Raji (cell line): Measurements from ENCODE around the gene PLEKHJ1.

Experiments
- POLR2A ChIP-seq: IDR thresholded peaks from 2 replicates; pipeline ENCODE4 v1.6.1; 2011; ENCODE audit warnings: low read depth, low read length, control low read depth; ENCODE audit not compliant: insufficient read depth

PLEKHJ1 gene

GRCh38 chr19:2246801-2247361, 10.8 kb upstream of the PLEKHJ1 start:
- no peak for TF ChIP-seq POLR2A

- TF ChIP-seq POLR2A, result no peak
These were observed 10.0 kb upstream of the PLEKHJ1 start for GRCh38 chr19:2246014-2246620.

DNA sequence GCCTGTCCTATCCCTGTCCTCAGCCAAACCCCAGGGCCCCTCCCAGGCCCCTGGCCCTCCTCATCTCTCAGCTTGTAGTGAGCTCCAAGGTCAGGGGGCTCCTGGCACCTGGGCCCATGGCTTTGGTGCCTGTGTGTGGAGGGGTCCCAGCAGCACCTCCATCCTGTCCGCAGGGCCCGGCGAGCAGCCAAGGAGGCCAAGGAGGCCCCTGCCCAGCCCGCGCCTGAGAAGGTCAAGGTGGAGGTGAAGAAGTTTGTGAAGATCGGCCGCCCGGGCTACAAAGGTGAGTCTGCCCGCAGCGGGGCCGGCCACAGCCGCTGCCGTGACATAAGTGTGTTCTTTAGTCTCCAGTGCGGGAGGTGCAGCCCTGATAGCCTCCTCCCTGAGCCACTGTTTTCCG, 9.1 kb upstream of the PLEKHJ1 start:
- TF ChIP-seq POLR2A, result no peak

DNA sequence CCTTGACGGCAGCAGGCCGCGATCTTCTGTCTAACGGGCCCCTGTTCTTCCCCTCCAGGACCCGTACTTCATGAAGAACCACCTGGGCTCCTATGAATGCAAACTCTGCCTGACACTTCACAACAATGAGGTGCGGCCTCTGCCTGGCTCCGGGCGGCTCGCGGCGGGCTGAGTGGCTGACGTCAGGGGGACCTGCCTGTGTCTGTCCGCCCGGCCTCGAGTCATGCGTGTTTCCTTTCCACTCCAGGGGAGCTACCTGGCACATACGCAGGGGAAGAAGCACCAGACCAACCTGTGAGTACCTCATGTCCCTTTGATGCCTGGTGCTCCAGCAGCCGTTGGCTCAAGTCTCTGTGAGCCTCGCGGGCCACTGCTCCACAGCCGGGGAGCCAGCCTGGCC, 8.4 kb upstream of the PLEKHJ1 start:
- TF ChIP-seq POLR2A, result no peak

GRCh38 chr19:2244125-2244411, 7.9 kb upstream of the PLEKHJ1 start:
- no peak for TF ChIP-seq POLR2A

DNA sequence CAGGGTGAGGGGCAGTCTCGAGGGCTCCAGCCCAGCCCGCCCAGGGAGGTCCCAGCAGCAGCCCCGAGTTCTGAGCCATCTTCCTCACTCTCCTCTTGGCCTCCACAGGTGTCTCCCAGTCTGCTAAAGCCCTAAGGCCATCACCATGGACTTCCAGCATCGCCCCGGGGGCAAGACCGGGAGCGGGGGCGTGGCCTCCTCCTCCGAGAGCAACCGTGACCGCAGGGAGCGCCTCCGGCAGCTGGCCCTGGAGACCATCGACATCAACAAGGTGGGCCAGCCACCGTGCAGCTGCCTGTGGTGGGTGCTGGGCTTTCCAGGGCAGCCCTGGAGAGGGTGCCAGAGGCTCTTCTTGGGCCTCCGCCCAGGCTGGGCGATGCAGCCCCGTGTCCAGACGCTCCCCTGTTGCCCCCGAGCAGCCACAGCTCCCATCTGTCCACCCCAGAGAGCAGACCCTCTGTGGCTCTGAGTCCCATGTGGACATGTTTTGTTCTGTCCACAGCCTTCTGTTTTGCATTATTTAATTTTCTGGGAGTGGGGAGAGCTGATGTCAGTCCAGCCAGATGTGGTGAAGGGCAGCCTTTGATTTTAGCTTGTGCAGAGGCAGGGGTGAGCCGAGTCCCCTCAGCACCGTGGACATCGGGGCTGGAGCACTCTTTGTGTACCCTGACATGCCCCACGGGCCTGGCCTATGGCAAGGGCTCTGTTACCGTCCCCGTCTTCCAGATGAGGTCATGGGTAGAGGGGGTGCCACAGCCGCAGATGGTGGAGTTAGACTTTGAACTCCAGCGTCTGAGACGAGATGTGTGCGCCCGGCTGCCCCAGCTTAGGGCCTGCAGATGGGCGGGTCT, 7.4 kb upstream of the PLEKHJ1 start:
- TF ChIP-seq POLR2A, result no peak

DNA sequence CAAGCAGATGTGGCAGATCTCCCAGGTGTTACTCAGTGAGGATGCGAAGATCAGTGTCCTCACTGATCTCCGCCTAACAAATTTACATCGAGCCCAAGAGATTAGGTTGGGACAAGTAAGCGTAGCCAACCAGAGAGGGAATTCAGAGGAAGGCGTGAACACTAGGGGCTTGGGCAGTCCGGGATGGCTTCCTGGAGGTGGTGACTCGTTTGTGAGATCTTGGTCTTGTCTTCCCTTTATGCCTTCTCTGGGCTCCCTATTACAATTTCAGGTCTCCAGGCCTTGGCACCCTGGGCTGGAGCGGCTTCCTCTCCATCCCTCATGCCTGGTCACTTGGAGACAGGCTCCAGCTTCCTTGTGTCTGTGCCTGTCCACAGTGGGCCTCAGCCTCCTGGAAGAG, 6.7 kb upstream of the PLEKHJ1 start:
- TF ChIP-seq POLR2A, result no peak

DNA sequence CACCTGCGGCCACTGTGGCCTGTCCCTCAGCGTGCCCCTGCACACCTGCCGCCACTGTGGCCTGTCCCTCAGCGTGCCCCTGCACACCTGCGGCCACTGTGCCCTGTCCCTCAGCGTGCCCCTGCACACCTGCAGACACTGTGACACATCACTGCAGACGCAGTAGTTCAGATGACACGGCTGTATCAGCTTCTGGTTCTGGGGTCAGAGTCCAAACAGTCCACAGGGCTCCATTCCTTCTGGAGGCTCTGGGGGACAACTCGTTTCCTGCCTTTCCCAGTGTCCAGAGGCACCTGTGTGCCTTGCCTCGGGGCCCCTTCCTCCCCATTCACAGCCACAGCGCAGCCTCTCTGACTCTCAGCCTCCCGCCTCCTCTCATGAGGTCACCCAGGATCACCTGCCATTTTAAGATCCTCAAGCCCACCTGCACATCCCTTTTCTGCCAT, 6.0 kb upstream of the PLEKHJ1 start:
- no peak for TF ChIP-seq POLR2A

DNA sequence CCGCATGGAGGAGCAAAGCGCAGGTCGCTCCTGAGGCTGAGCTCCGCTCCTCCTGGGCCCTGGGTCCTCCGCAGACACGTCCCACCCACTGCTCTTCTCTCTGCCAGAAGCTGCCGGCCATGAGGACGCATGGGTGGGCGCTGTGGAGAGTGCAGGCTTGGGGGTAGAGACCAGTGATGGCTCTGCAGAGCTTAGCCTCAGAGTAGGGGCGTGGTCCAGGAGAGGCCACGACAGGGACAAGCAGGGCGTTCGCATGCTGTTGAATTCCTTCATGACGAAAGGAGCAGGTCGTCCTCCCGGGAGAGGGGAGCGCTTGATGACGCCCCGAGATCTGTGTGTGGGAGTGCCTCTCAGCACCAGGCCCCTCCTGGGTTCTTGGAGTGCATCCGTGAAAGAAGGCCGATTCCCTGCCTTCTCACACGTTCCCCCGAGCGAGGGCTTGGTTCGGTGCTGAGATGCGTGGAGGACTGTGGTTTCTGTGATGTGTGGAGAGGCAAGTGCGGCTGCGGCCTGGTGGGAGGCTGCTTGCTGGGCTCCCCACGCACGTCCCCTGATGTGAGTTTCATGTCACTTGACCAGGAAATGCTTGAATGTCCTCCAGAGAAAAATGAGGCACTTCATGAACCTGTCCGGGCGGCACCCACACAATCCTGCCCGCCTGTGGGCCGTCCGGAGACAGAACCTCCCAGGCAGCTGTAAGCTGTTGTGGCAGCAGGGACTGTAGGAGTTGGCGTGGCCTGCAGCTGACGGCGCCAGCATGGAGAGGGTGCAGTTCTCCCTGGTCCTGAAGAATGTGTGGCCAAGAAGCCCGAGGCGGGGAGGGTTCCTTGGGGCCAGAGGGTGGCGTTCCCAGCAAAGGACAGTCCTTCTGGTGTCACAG, 5.0 kb upstream of the PLEKHJ1 start:
- no peak for TF ChIP-seq POLR2A

GRCh38 chr19:2239771-2240770, 3.9 kb upstream of the PLEKHJ1 start:
- no peak for TF ChIP-seq POLR2A

GRCh38 chr19:2239173-2239572, 3.0 kb upstream of the PLEKHJ1 start:
- no peak for TF ChIP-seq POLR2A

- no peak for TF ChIP-seq POLR2A
These were observed 1.7 kb upstream of the PLEKHJ1 start for GRCh38 chr19:2237869-2238153.

DNA sequence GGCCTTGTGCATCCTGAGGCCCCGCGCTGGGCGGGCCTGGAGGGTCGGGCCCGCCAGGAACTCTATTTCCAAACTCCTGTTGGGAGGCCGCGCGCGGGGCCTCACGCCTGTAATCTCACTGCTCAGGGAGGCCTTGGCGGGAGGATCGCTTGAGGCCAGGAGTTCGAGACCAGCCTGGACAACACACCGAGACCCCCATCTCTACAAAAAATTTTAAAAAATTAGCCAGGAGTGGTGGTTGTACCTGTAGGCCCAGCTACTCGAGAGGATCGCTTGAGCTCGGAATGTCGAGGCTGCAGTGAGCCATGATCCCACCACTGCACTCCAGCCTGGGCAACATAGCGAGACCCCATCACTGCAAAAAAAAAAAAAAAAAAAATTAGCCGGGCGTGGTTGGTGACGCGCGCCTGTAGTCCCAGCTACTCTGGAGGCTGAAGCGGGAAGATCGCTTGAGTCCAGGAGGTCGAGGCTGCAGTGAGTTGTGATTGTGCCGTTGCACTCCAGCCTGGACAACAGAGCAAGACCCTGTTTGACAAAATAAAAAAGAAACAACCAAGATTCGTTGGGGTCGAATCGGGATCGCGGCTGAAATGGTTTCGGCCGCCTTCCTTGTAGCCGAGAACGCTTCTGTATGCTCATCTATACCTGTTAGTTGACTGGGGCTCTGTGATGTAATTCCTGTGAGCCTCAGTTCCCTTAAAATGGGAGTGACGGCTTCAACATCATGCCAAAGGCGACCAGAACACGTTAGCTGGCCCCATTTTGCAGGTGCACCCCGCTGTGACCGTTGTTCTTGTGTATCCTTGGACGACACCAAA, 1.1 kb upstream of the PLEKHJ1 start:
- TF ChIP-seq POLR2A, result no peak

GRCh38 chr19:2236064-2236313, 140 bp downstream of the PLEKHJ1 start:
- TF ChIP-seq POLR2A, result peak; percentile 50; the same call in 1 of the 2 replicates

GRCh38 chr19:2235381-2236063, 607 bp downstream of the PLEKHJ1 start:
- TF ChIP-seq POLR2A, result no peak
